ENCODE results near the gene FAM83F.

DNA sequence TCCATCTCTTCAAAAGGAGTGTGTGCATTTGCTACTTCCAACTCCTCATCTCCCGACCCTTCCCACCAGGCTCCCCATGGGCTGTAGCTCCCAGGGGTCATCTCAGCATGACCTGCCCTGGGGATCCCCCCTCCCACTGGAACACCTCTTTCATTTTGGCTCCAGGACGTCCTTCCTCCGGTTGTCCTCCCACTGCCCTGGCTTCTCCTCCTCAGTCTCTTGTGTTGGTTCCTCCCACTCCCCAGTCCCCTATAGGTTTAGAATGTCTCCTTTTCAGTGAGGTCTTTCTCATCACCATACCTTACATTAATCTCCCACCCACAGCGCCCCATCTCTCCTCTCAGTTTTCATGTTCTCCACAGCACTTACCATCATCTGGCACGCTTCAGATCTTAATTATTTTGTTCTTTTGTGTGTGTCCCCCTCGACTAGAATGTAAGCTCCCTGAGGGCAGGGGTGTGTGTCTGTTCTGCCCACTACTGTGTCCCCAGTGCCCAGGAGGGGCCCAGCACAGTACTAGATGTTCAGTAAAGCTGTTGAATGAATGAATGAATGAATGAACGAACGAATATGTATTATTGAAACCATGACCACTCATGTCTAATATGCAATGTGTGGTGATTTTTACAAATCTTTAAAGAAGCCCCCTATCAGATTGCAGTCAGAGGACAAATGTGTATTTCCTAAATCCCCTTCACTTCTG, 36.6 kb upstream of the FAM83F start:
- no peak for TF ChIP-seq ZFP3 (CRISPR knock-in tag; IDR thresholded peaks at IDR 0.05)
- no peak for TF ChIP-seq ZFP30 (CRISPR knock-in tag; IDR thresholded peaks at IDR 0.05)
- no peak for TF ChIP-seq ARNTL (CRISPR knock-in tag; IDR thresholded peaks at IDR 0.05; ENCODE audit: borderline replicate concordance, low read depth)
- TF ChIP-seq POU6F1 (CRISPR knock-in tag; IDR thresholded peaks at IDR 0.05; ENCODE audit: borderline replicate concordance, low read depth): no peak
- TF ChIP-seq, protein P1, sequence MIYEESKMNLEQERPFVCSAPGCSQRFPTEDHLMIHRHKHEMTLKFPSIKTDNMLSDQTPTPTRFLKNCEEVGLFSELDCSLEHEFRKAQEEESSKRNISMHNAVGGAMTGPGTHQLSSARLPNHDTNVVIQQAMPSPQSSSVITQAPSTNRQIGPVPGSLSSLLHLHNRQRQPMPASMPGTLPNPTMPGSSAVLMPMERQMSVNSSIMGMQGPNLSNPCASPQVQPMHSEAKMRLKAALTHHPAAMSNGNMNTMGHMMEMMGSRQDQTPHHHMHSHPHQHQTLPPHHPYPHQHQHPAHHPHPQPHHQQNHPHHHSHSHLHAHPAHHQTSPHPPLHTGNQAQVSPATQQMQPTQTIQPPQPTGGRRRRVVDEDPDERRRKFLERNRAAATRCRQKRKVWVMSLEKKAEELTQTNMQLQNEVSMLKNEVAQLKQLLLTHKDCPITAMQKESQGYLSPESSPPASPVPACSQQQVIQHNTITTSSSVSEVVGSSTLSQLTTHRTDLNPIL (CRISPR knock-in tag; IDR thresholded peaks at IDR 0.05; ENCODE audit: low read depth): no peak
- TF ChIP-seq RARB (CRISPR knock-in tag; IDR thresholded peaks at IDR 0.05): no peak
